HG03558 (cell line): ENCODE data around the gene ADCYAP1R1.

ENCODE experiments used
- ATAC-seq: cut with Tn5 transposase; IDR thresholded peaks from one replicate; pipeline ENCODE4 v1.9.1; 2021; ENCODE audit warnings: moderate number of reproducible peaks; ENCODE audit not compliant: unreplicated experiment; ENCODE audit errors: extremely low read depth

The ADCYAP1R1 gene

DNA sequence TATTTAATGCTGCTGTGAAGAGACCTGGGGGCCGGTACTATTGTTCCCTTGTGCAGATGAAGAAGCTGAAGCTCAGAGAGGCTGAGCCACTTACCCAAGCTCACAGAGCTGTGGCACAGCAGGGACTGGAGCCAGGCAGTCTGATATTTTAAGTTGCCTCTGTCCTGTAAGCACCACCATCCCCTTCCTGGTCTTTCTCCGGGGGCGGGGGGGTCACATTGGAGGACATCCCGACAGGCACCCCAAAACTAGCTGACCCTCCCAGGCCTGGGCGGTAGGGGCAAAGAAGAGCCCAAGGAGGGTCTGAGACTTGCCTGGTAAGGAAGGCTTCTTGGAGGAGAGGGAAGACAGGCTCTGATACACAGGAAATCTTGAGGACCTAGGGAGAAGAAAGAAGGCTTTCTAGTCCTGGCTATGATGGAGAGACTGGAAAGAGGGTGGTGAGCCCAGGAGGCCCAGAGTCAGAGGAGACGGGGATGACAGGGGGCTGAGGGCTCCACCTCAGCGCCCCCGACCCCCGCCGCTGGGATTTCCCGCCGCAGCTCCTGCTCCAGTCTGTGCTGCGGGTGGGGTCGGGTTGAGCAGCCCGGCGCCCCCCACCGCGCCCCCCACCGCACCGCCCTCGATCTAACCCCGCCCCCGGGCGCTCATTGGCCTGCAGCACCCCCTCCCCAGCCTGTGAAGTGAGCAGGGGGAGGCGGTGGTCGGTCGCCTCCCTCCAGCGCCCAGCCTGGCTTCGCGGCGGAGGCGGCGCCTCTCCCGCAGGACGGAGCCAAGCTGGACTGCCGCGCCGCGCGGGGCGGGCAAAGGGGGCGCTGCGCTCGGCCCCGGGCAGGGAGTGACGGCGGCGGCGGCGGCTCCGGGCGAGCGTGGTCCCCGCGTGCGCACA, at the start of gene ADCYAP1R1:
TSS of gene ADCYAP1R1 (plus strand) at position 711 of the 889 bp plus-strand sequence. CDS start 10,957 bp downstream, outside the sequence.
- ATAC-seq: no peak

- ATAC-seq: no peak
Observed at GRCh38 chr7:31003097-31003496, 49.0 kb upstream of the ADCYAP1R1 start.

- ATAC-seq: no peak
Observed at GRCh38 chr7:31003721-31004120, 48.4 kb upstream of the ADCYAP1R1 start.

GRCh38 chr7:31004393-31004792, 47.7 kb upstream of the ADCYAP1R1 start:
- ATAC-seq: no peak

- ATAC-seq: no peak
Observed at GRCh38 chr7:31006857-31007256, 45.3 kb upstream of the ADCYAP1R1 start.

- ATAC-seq: no peak
Observed at GRCh38 chr7:31007634-31008033, 44.5 kb upstream of the ADCYAP1R1 start.

GRCh38 chr7:31014826-31015225, 37.3 kb upstream of the ADCYAP1R1 start:
- no peak for ATAC-seq

DNA sequence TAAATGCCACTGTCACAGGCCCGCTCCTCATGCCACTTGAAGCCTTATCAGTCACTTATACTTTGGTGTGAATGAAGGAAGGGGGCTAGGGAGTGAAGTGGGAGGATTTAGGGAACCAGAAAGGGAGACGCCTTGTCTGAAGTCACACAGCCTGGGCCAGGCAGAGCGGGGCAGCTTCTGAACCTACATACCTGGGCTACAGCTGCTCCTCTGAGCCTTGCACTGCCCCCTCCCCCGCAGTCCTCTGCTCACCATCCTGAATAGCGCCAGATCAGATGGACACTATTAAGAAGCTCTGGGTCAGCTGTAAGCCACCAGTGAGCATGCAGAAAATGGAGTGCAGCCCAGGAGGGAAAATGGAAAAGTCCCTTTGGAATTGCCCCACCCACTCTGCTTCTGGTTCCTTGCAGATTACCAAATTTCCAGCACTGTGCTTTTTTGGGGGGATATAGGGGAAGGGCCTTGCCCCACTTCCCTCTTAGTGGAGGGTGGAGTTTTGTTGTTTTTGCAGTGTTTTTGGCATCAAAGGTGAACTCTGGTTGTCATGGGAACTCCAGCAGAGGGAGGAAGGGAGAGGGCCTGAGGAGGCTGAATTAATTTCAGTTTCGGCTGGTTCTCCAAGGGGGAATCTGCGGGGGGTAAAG, 35.0 kb upstream of the ADCYAP1R1 start:
- no peak for ATAC-seq

DNA sequence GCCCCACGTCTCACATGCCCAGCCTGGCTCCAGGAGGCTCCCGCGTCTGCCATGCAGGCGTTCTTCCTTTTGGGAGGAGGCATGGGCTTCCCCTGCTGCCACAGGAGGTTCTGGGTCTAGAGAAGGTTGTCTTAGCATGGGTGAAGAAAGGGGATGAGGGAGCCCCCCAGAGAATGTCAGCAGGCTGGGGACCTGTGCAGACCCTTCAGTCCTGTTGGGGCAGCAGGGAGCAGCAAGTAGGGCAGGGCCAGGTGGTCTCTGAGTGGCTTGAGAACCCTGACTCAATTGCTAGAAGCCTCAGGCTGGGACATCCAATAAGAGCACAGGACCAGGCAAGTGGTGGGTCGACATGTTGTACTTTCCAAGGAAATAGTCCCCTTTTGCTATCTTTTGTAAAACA, 34.4 kb upstream of the ADCYAP1R1 start:
- ATAC-seq: no peak

DNA sequence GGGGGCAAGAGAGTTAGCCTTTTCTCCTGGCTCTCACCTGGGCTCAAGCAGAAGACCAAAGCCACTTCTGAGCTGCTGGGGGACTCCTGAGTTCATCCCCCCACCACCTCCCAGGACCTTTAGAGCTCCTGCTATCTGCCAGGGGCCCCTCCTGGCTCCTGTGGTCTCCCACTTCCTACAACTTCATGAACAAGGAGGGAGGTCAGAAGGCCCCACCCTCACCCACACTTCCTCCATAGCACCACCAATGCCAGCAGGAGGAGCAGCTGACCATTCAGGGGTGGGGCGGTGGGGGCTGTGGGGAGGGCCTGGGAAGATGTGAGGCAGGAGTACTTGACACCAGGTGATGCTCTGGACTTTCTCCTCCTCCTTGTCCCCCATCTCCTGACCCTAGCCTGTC, 32.6 kb upstream of the ADCYAP1R1 start:
- ATAC-seq: no peak

DNA sequence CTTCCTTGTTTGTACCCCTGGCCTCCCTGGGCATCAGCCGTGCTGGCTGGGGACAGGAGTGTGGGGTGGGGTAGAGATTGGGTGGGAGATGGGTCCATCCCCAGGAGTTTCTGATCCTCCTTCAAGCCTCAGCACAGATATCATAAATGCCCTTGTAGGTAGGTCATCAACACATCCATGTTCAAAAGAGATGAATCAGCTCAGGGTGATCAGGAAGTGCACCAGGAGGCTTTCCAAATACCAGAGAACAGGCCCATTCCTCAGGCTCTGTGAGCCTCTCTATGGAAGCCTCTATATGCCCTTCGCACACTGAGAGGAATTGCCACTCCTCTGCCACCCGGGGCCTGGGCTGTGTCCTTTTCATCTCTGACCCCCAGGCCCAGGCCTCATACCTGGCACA, 31.9 kb upstream of the ADCYAP1R1 start:
- ATAC-seq: no peak

DNA sequence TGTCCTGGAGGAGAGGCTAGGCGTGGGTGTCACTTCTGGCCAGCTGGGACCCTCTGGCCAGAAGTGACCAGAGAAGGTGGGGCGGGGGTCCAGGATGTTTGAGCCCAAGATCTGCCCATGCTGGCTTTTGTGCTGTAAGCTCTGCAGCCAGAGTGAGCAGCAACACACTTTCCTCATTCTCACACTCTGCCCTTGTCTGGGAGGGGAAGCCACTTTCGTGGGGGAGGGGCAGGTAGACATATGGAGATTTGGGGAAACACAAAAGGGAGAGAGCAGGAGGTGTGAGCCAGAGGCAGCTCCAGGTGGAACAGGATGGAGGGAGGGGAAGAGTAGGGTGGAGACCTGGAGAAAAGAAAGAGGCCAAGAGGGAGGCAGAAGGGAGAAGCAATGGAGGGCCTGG, 31.5 kb upstream of the ADCYAP1R1 start:
- no peak for ATAC-seq

DNA sequence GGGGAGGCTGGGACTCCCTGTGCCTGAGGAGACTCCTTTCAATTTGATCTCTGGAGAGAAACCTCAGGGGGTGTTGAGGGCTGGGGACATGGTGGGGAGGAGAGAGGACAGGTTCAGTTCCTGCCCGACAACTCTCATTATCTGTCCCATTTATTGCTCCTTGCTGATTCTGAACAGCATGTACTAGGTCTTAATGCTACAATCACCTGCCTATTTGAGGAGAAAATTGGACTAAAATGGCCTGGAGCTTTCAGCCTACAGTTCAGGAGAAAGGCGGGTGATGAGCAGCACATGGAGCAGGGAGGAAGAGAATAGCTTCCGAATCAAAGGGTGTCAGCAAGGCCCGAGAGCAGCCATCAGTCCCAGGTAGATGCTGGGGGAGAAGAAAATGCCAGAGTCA, 30.0 kb upstream of the ADCYAP1R1 start:
- no peak for ATAC-seq

- ATAC-seq: no peak
Observed at GRCh38 chr7:31022726-31023125, 29.4 kb upstream of the ADCYAP1R1 start.

GRCh38 chr7:31023877-31024276, 28.2 kb upstream of the ADCYAP1R1 start:
- no peak for ATAC-seq

- ATAC-seq: no peak
Observed at GRCh38 chr7:31027161-31027965, 24.7 kb upstream of the ADCYAP1R1 start.

DNA sequence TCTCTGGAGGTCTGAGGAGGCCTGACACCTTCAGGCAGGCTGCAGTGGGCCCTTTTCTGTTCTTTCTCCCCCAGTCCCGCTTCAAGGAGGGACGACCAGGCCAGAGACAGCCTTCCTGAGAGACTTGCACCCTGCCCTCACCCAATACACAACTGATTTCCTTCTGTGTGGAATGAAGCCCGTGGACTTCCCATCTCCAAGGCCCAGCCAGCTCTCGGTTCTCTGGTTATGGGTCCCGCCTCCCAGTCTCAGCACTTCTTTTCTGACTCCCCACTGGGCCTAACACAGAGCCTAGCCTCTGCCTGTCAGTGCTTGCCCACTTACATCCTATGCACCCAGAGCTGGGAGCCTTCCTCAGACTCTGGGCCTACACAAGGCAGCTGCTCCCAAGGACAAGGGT, 24.1 kb upstream of the ADCYAP1R1 start:
- ATAC-seq: no peak

GRCh38 chr7:31028417-31028992, 23.6 kb upstream of the ADCYAP1R1 start:
- ATAC-seq: no peak

- no peak for ATAC-seq
Observed at GRCh38 chr7:31029251-31030042, 22.7 kb upstream of the ADCYAP1R1 start.
